ENCODE results near the gene ZBTB46. TPM values are rescaled to one million over a fixed set of nuclear protein-coding genes. Genes with fewer than 3 reads are reported as not detected.
A peak's percentile ranks its signal among the peaks of the same experiment; 100 is the strongest.

Gene ZBTB46
- total and polyA plus RNA-seq, 2 experiments from 2014 or later = 2.0 to 4.0 TPM

DNA sequence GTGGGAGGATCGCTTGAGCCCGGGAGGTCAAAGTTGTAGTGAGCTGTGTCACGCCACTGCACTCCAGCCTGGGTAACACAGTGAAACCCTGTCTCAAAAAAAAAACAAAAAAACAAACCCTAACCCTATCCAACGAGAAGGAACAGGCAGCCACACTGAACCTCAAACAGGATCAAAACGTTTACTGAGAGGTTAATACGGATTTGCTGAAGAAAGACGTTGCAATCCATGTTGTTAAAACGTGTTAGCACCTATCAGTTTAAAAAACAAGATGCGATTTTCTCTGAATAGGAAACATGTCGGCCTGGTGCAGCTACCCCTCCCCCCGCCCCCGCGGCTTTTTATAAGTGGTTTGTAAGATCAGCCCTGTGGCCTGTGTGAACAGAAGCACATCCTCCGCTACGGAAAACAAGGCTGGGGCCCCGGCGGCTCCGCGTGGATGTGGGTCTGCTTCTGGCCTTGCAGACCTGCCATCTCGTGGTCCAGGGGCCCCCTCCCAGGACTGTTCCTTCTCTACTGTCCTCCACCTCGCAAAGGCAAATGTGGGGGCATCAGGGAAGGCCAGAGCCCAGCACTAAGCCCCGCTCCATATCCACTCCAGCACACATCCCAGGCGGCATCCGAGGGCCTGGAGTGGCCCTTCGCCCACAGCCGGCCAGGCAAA is 80.1 kb downstream of the ZBTB46 start:
- no peaks in the 10 kb centered on the region for H3K79me2 ChIP-seq
- no peak for DNase-seq (ENCODE audit: low spot score)
- no peaks in the 10 kb centered on the region for H4K20me1 ChIP-seq (ENCODE audit: insufficient read depth, poor library complexity, severe bottlenecking)
- no peak overlapping the region for H3K4me2 ChIP-seq
- H3K4me3 ChIP-seq = no peak overlapping the region
- no peaks in the 10 kb centered on the region for H3K9me2 ChIP-seq (replicated peaks; ENCODE audit: insufficient read depth)
- H3K36me3 ChIP-seq (replicated peaks; ENCODE audit: insufficient read depth, low read depth) = no peaks in the 10 kb centered on the region
- TF ChIP-seq EZH2phosphoT487 (IDR thresholded peaks at IDR 0.05; ENCODE audit: low read depth, severe bottlenecking, unreplicated experiment) = no peak
- H3K27me3 ChIP-seq = no peaks in the 10 kb centered on the region
- no peaks in the 10 kb centered on the region for H3K4me1 ChIP-seq (ENCODE audit: insufficient read depth)
- no peaks in the 10 kb centered on the region for H3K9me3 ChIP-seq (ENCODE audit: low read depth)
- H2AFZ ChIP-seq = no peak overlapping the region
- WGBS (ENCODE audit: low lambda C conversion rate, missing lambda C conversion rate) = 77% methylated on average over 26 of the region's 26 CpGs
- no peak overlapping the region for H3K27ac ChIP-seq

DNA sequence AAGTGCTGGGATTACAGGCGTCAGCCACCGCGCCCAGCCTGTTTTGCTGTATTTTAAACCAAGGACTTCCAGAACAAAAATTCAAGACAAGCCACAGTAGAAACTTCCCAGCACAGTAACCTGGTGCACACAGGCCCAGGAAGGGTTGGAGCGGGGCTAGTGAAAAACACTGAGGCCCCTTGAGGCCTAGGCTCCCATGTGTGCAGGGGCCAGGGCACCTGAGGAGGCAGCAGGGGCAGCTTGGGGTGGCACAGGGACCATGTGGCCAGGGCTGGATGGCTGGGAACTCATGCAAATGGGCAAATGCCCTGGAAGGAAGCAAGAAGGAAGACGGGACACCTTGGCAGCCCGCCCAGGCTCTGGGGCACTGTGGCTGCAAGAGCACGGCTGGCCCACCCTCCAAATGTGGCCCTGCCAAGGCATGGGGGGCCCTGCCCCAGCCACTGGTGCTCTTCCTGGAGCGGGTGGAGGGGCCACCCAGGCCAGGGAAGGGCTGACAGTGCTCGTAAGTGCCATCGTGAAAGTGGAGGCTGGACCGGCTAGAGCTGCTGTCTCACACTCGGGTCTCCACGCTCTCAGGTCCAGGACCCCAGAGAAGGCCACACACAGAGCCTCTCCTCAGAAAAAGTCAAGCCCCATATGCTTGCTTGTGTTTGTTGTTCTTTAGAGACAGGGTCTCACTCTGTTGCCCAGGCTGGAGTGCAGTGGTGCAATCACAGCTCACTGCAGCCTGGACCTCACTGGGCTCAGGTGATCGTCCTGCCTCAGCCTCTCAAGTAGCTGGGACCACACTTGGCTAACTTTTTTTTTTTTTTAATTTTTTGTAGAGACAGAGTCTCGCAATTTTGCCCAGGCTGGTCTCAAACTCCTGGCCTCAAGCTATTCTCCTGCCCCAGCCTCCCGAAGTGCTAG is 81.2 kb downstream of the ZBTB46 start:
- no peaks in the 10 kb centered on the region for H4K20me1 ChIP-seq (ENCODE audit: insufficient read depth, poor library complexity, severe bottlenecking)
- H3K9me2 ChIP-seq (replicated peaks; ENCODE audit: insufficient read depth) = no peaks in the 10 kb centered on the region
- no peaks in the 10 kb centered on the region for H3K4me1 ChIP-seq (ENCODE audit: insufficient read depth)
- no peaks in the 10 kb centered on the region for H3K36me3 ChIP-seq (replicated peaks; ENCODE audit: insufficient read depth, low read depth)
- H3K27me3 ChIP-seq = no peaks in the 10 kb centered on the region
- no peak overlapping the region for H3K4me2 ChIP-seq
- DNase-seq (ENCODE audit: low spot score) = peak; percentile 10
- 95% methylated on average over 16 of the region's 16 CpGs for WGBS (ENCODE audit: low lambda C conversion rate, missing lambda C conversion rate)
- no peak for TF ChIP-seq EZH2 (IDR thresholded peaks at IDR 0.05; ENCODE audit: borderline replicate concordance)
- TF ChIP-seq, protein P1, sequence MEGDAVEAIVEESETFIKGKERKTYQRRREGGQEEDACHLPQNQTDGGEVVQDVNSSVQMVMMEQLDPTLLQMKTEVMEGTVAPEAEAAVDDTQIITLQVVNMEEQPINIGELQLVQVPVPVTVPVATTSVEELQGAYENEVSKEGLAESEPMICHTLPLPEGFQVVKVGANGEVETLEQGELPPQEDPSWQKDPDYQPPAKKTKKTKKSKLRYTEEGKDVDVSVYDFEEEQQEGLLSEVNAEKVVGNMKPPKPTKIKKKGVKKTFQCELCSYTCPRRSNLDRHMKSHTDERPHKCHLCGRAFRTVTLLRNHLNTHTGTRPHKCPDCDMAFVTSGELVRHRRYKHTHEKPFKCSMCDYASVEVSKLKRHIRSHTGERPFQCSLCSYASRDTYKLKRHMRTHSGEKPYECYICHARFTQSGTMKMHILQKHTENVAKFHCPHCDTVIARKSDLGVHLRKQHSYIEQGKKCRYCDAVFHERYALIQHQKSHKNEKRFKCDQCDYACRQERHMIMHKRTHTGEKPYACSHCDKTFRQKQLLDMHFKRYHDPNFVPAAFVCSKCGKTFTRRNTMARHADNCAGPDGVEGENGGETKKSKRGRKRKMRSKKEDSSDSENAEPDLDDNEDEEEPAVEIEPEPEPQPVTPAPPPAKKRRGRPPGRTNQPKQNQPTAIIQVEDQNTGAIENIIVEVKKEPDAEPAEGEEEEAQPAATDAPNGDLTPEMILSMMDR (IDR thresholded peaks at IDR 0.05; ENCODE audit: poor library complexity) = no peak
- no peak for TF ChIP-seq EZH2phosphoT487 (IDR thresholded peaks at IDR 0.05; ENCODE audit: low read depth, severe bottlenecking, unreplicated experiment)
- H3K9me3 ChIP-seq (ENCODE audit: low read depth) = no peaks in the 10 kb centered on the region
- no peak overlapping the region for H3K4me3 ChIP-seq
- no peaks in the 10 kb centered on the region for H3K79me2 ChIP-seq
- no peak overlapping the region for H3K27ac ChIP-seq
- H2AFZ ChIP-seq = no peak overlapping the region

DNA sequence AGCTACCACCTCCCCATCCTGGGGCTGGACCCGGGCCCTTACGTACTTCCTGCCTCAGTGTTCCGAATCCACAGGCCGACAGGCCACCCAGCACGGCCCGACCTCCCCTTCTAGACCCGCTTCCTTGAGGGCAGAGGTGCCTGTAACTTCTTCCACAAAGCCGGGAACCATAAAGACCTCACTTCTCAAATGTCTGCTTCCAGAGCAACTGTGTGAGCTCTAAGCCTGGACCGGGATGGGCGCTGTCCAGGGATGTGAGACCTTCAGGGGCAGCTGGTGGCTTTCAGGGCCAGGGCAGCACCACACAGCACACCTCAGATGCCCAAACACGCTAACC is 82.2 kb downstream of the ZBTB46 start:
- H3K79me2 ChIP-seq = no peaks in the 10 kb centered on the region
- H3K27ac ChIP-seq = no peak overlapping the region
- 89% methylated on average over 11 of the region's 11 CpGs for WGBS (ENCODE audit: low lambda C conversion rate, missing lambda C conversion rate)
- H3K9me2 ChIP-seq (replicated peaks; ENCODE audit: insufficient read depth) = no peaks in the 10 kb centered on the region
- H3K36me3 ChIP-seq (replicated peaks; ENCODE audit: insufficient read depth, low read depth) = no peaks in the 10 kb centered on the region
- DNase-seq (ENCODE audit: low spot score) = no peak
- H3K27me3 ChIP-seq = no peaks in the 10 kb centered on the region
- no peak overlapping the region for H2AFZ ChIP-seq
- no peaks in the 10 kb centered on the region for H4K20me1 ChIP-seq (ENCODE audit: insufficient read depth, poor library complexity, severe bottlenecking)
- no peak overlapping the region for H3K4me3 ChIP-seq
- H3K4me1 ChIP-seq (ENCODE audit: insufficient read depth) = no peaks in the 10 kb centered on the region
- TF ChIP-seq EZH2 (IDR thresholded peaks at IDR 0.05; ENCODE audit: borderline replicate concordance) = no peak
- TF ChIP-seq EZH2phosphoT487 (IDR thresholded peaks at IDR 0.05; ENCODE audit: low read depth, severe bottlenecking, unreplicated experiment) = no peak
- TF ChIP-seq, protein P1 (IDR thresholded peaks at IDR 0.05; ENCODE audit: poor library complexity) = no peak
- H3K9me3 ChIP-seq (ENCODE audit: low read depth) = no peaks in the 10 kb centered on the region
- H3K4me2 ChIP-seq = no peak overlapping the region

Data from hepatocyte (in vitro differentiated cells).